C4-2B (cell line): ENCODE data around the gene CIAO1.

Source experiments
- CTCF ChIP-seq: fragments of 450-650 bp; conservative IDR thresholded peaks from 2 replicates; pipeline ENCODE4 v1.5.1; 2017; ENCODE audit warnings: mild to moderate bottlenecking
- ZFX ChIP-seq: fragments of 450-650 bp; IDR thresholded peaks from 2 replicates; pipeline ENCODE4 v1.6.1; 2017

- TF ChIP-seq CTCF (no peak), ZFX (no peak)
Measured at GRCh38 chr2:96238266-96238665, 27.8 kb upstream of the CIAO1 start.
